BJ (cell line): ENCODE data around the gene VPS26A. TPM values are rescaled to one million over a fixed set of nuclear protein-coding genes. Genes with fewer than 3 reads are reported as not detected.

Experiments
- CTCF ChIA-PET: fragments of 350-600 bp; formaldehyde crosslinking; extraction: SDS; loops from one replicate; lab custom pipeline; 2021; ENCODE audit warnings: antibody characterized with exemption, inconsistent platforms; lab: Yijun Ruan, JAX
- POLR2A ChIA-PET: fragments of 300-600 bp; sonication (Branson Sonifier 250); formaldehyde crosslinking; extraction: SDS; loops from one replicate; lab custom pipeline; 2021; ENCODE audit warnings: antibody characterized with exemption; lab: Charles Lee
- DNase-seq: peaks from one replicate; pipeline ENCODE4 v3.0.0-alpha.2; 2011; ENCODE audit warnings: low read depth
- H3K27me3 ChIP-seq: 2 replicates; pipeline ENCODE4 v1.6.0; 2011; ENCODE audit warnings: low read length; ENCODE audit not compliant: control insufficient read depth, insufficient read depth
- H3K36me3 ChIP-seq: 2 replicates; pipeline ENCODE4 v1.5.1; 2011; ENCODE audit warnings: low read length; ENCODE audit not compliant: control insufficient read depth, insufficient read depth
- H3K4me3 ChIP-seq: 2 replicates; pipeline ENCODE4 v1.5.1; 2011; ENCODE audit warnings: low read depth, mild to moderate bottlenecking, control low read depth, low read length
- polyA plus RNA-seq: library from polyadenylated mRNA; depleted of rRNA; stranded (reverse); fragments of >200 nt; gene quantifications from 2 replicates; pipeline ENCODE4 v1.2.3, GENCODE V29; 2011
- TF ChIP-seq, protein P1 (sequence below): IDR thresholded peaks from 2 replicates; pipeline ENCODE4 v1.5.1; 2011; ENCODE audit warnings: low read depth, mild to moderate bottlenecking, control low read depth, inconsistent platforms, low read length, moderate library complexity; ENCODE audit not compliant: insufficient read depth

VPS26A gene
- polyA plus RNA-seq, 1 experiment: 7.5 TPM

GRCh38 chr10:69213591-69214311 lies 89.8 kb downstream of the VPS26A start:
- ChIA-PET POLR2A (no interaction called here), CTCF (interaction anchor here (0.7 to 1.6 kb wide), 3 partner anchors 9 to 179 kb away, joined by 3 read pairs; no protein-coding TSS in a partner anchor)
- Histone ChIP-seq H3K4me3 (no peak overlapping the region), H3K27me3 (no peaks in the 10 kb centered on the region), H3K36me3 (0 out of 2 replicates have a peak, but pooled peaks cover under 1% of the 10 kb centered on the region)
- no peak for DNase-seq
- TF ChIP-seq, protein P1, sequence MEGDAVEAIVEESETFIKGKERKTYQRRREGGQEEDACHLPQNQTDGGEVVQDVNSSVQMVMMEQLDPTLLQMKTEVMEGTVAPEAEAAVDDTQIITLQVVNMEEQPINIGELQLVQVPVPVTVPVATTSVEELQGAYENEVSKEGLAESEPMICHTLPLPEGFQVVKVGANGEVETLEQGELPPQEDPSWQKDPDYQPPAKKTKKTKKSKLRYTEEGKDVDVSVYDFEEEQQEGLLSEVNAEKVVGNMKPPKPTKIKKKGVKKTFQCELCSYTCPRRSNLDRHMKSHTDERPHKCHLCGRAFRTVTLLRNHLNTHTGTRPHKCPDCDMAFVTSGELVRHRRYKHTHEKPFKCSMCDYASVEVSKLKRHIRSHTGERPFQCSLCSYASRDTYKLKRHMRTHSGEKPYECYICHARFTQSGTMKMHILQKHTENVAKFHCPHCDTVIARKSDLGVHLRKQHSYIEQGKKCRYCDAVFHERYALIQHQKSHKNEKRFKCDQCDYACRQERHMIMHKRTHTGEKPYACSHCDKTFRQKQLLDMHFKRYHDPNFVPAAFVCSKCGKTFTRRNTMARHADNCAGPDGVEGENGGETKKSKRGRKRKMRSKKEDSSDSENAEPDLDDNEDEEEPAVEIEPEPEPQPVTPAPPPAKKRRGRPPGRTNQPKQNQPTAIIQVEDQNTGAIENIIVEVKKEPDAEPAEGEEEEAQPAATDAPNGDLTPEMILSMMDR: no peak

- no peak overlapping the region for H3K4me3 ChIP-seq
- TF ChIP-seq, protein P1: no peak
- no peak for DNase-seq
- H3K36me3 ChIP-seq: no peaks in the 10 kb centered on the region
- POLR2A ChIA-PET: no interaction called here
- CTCF ChIA-PET: interaction anchor here (0.7 to 1.6 kb wide), 3 partner anchors 8 to 178 kb away, joined by 3 read pairs; no protein-coding TSS in a partner anchor
- H3K27me3 ChIP-seq: no peaks in the 10 kb centered on the region
Observed at GRCh38 chr10:69214666-69215131, 90.7 kb downstream of the VPS26A start.

GRCh38 chr10:69215405-69216171 lies 91.6 kb downstream of the VPS26A start:
- ChIA-PET CTCF (interaction anchor here (0.9 to 1.6 kb wide), 2 partner anchors 22 to 177 kb away, joined by 3 read pairs; no protein-coding TSS in a partner anchor), POLR2A (no interaction called here)
- DNase-seq: no peak
- TF ChIP-seq, protein P1: no peak
- no peaks in the 10 kb centered on the region for H3K27me3 ChIP-seq
- H3K4me3 ChIP-seq: no peak overlapping the region
- H3K36me3 ChIP-seq: no peaks in the 10 kb centered on the region

DNA sequence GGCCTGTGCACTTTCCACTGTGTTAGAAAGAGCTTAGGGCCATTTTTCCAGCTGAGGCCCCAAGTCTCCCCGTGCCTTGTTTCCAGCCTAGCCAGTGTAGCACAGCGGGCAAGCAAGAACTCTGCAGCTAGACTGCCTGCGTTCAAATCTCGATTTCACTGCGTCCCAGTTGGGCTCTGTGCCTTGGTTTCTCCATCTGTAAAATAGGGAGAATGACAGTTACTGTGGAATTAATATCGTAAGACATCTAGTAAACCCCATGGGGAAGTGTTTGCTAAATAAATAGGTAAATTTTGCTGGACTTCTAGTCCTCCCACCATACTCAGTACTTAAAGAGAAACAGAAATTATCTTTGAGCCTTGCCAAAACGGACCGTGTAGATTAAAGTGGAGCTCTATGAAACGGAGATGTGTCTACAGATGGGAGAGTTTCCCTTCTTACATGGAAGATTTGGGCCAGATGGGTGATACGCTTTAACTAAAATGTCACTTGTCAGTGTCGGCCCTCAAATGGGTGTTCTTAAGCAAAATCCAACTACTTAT lies 92.7 kb downstream of the VPS26A start:
- POLR2A ChIA-PET: no interaction called here

More for the DNA sequence above, 92.7 kb downstream of the VPS26A start:
- DNase-seq: no peak
- TF ChIP-seq, protein P1: no peak
- Histone ChIP-seq H3K4me3 (no peak overlapping the region), H3K27me3 (no peaks in the 10 kb centered on the region), H3K36me3 (no peaks in the 10 kb centered on the region)
- CTCF ChIA-PET: interaction anchor here (0.6 to 1.6 kb wide), 3 partner anchors 11 to 54 kb away, joined by 3 read pairs; no protein-coding TSS in a partner anchor
